ENCODE results near the gene HOXB5.

Gene HOXB5

DNA sequence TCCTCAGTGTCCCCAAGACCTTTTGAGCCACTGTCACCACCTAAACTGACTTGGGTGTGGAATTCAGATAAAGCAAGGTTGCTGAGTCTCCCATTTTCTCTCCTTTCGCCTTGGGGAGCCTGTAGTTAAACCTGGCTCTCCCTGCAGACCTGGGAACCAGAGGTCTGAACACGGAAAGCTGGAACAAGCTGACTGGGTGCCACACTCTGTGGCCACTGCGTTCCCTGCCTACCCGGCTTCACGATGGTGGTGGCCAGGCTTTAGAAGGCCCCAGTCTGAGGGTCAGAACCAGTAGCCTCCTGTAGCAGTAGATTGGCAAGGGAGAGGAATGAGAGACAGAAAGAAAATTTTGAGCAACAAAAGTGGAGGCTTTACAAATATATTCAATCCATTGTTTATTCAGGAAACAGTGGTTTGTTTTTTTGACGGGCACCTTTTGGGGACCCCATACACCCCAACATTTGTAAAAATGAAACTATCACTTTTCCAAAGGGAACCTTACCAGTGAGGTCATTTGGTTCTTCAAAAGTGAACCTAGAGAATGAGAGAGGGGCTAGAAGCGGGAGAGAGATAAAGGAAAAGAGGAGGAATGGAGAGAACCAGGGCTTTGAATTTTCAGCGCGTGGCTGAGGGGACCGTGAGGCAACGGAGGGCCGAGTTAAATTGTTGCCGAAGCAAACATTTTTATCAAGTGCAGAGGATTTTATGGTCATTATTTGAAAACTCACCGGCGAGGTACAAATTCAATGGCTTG is 23.3 kb upstream of the HOXB5 start (continued):
- TF ChIP-seq, protein P1, sequence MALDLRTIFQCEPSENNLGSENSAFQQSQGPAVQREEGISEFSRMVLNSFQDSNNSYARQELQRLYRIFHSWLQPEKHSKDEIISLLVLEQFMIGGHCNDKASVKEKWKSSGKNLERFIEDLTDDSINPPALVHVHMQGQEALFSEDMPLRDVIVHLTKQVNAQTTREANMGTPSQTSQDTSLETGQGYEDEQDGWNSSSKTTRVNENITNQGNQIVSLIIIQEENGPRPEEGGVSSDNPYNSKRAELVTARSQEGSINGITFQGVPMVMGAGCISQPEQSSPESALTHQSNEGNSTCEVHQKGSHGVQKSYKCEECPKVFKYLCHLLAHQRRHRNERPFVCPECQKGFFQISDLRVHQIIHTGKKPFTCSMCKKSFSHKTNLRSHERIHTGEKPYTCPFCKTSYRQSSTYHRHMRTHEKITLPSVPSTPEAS (tag by site-specific recombination; IDR thresholded peaks at IDR 0.05) = no peak
- no peak for TF ChIP-seq ZNF791 (tag by site-specific recombination; IDR thresholded peaks at IDR 0.05)
- TF ChIP-seq TRIM28 (IDR thresholded peaks at IDR 0.05; ENCODE audit: borderline replicate concordance, low read length) = no peak
- TF ChIP-seq BCL11A (tag by site-specific recombination; IDR thresholded peaks at IDR 0.05; ENCODE audit: low read depth) = no peak
- TF ChIP-seq, protein P2, sequence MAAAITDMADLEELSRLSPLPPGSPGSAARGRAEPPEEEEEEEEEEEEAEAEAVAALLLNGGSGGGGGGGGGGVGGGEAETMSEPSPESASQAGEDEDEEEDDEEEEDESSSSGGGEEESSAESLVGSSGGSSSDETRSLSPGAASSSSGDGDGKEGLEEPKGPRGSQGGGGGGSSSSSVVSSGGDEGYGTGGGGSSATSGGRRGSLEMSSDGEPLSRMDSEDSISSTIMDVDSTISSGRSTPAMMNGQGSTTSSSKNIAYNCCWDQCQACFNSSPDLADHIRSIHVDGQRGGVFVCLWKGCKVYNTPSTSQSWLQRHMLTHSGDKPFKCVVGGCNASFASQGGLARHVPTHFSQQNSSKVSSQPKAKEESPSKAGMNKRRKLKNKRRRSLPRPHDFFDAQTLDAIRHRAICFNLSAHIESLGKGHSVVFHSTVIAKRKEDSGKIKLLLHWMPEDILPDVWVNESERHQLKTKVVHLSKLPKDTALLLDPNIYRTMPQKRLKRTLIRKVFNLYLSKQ (tag by site-specific recombination; IDR thresholded peaks at IDR 0.05; ENCODE audit: borderline replicate concordance) = no peak
- TF ChIP-seq, protein P3, sequence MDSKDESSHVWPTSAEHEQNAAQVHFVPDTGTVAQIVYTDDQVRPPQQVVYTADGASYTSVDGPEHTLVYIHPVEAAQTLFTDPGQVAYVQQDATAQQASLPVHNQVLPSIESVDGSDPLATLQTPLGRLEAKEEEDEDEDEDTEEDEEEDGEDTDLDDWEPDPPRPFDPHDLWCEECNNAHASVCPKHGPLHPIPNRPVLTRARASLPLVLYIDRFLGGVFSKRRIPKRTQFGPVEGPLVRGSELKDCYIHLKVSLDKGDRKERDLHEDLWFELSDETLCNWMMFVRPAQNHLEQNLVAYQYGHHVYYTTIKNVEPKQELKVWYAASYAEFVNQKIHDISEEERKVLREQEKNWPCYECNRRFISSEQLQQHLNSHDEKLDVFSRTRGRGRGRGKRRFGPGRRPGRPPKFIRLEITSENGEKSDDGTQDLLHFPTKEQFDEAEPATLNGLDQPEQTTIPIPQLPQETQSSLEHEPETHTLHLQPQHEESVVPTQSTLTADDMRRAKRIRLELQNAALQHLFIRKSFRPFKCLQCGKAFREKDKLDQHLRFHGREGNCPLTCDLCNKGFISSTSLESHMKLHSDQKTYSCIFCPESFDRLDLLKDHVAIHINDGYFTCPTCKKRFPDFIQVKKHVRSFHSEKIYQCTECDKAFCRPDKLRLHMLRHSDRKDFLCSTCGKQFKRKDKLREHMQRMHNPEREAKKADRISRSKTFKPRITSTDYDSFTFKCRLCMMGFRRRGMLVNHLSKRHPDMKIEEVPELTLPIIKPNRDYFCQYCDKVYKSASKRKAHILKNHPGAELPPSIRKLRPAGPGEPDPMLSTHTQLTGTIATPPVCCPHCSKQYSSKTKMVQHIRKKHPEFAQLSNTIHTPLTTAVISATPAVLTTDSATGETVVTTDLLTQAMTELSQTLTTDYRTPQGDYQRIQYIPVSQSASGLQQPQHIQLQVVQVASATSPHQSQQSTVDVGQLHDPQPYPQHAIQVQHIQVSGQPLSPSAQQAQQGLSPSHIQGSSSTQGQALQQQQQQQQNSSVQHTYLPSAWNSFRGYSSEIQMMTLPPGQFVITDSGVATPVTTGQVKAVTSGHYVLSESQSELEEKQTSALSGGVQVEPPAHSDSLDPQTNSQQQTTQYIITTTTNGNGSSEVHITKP (tag by site-specific recombination; IDR thresholded peaks at IDR 0.05) = peak; percentile 50
- TF ChIP-seq ZNF23 (tag by site-specific recombination; IDR thresholded peaks at IDR 0.05; ENCODE audit: borderline replicate concordance) = no peak
- TF ChIP-seq BCL11B (tag by site-specific recombination; IDR thresholded peaks at IDR 0.05; ENCODE audit: low read depth) = no peak

DNA sequence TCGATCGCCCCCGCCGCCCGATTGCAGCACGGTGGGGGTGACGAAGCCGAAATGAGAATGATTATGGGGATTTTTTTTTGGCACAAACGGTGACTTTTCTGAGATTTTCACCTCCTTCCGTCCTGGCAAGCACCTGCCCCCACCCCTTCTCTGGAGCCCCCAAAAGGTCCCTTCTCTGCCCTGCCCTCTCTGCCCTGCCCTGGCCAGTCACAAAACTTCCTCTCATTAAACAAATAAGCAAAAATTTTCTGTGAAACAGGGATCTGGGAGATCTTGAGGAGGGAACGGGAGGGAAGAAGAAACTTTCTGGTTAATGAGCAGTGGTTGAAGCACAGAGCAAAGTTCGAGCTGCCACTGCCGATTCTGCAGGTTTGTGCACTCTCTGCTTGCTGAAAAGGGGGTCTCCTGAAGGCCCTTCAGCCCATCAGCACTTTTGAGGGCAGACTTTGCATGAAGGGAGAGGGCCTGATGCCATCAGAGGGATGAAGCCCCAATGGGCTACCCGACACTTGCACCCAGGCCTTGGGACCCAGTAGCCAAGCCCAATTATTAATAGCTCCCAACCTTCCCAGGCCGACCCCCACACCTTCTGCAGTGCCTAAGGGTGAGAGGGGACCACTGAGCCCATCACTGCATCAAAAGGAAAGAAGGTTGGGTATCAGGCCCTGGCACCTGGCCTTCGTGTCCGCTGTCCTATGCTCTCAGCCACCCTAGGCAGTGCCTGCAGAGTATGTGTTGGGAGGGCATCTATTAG is 22.6 kb upstream of the HOXB5 start:
- ChIA-PET CTCF (interaction anchor here (0.6 to 5.7 kb wide), 8 partner anchors 281 to 462 kb away, joined by 3 to 86 read pairs (median 3); no protein-coding TSS in a partner anchor), POLR2A (no interaction called here)
- Histone ChIP-seq H3K9me3 (ENCODE audit: control insufficient read depth, insufficient read depth, low read depth, low read length) (no peaks in the 10 kb centered on the region), H3K36me3 (ENCODE audit: control insufficient read depth in 2 of 2, insufficient read depth in 1 of 2, low read length in 2 of 2) (no peaks in the 10 kb centered on the region), H3K4me1 (ENCODE audit: control insufficient read depth, insufficient read depth, low read length) (peaks cover 46% of the 10 kb centered on the region), H3K27ac (ENCODE audit: extremely low read depth, low read depth, low read length) (peak overlapping the region; percentile 67; the same call in 1 of the 2 replicates), H3K4me3 (ENCODE audit: low read depth, low read length) (no peak overlapping the region)
- no peak for TF ChIP-seq SCRT2 (tag by site-specific recombination; IDR thresholded peaks at IDR 0.05)
- no peak for TF ChIP-seq ZNF621 (tag by site-specific recombination; IDR thresholded peaks at IDR 0.05)
- peak; percentile 76 for TF ChIP-seq MZF1 (tag by site-specific recombination; IDR thresholded peaks at IDR 0.05; ENCODE audit: borderline replicate concordance)
- TF ChIP-seq ZXDB (tag by site-specific recombination; IDR thresholded peaks at IDR 0.05) = 0 out of 2 replicates have a peak, but pooled peaks have one; percentile 20
- peak; percentile 82; the same call in 1 of the 2 replicates for TF ChIP-seq ZNF2 (tag by site-specific recombination; IDR thresholded peaks at IDR 0.05)
- peak; percentile 31; the same call in 1 of the 2 replicates for TF ChIP-seq ZNF600 (tag by site-specific recombination; IDR thresholded peaks at IDR 0.05)
- TF ChIP-seq ZNF654 (tag by site-specific recombination; IDR thresholded peaks at IDR 0.05; ENCODE audit: low read depth) = 0 out of 2 replicates have a peak, but pooled peaks have one; percentile 14
- no peak for TF ChIP-seq SCRT1 (tag by site-specific recombination; IDR thresholded peaks at IDR 0.05; ENCODE audit: borderline replicate concordance)
- 0 out of 2 replicates have a peak, but pooled peaks have one; percentile 24 for TF ChIP-seq KLF8 (tag by site-specific recombination; IDR thresholded peaks at IDR 0.05)
- TF ChIP-seq, protein P4, sequence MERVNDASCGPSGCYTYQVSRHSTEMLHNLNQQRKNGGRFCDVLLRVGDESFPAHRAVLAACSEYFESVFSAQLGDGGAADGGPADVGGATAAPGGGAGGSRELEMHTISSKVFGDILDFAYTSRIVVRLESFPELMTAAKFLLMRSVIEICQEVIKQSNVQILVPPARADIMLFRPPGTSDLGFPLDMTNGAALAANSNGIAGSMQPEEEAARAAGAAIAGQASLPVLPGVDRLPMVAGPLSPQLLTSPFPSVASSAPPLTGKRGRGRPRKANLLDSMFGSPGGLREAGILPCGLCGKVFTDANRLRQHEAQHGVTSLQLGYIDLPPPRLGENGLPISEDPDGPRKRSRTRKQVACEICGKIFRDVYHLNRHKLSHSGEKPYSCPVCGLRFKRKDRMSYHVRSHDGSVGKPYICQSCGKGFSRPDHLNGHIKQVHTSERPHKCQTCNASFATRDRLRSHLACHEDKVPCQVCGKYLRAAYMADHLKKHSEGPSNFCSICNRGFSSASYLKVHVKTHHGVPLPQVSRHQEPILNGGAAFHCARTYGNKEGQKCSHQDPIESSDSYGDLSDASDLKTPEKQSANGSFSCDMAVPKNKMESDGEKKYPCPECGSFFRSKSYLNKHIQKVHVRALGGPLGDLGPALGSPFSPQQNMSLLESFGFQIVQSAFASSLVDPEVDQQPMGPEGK (tag by site-specific recombination; IDR thresholded peaks at IDR 0.05) = peak; percentile 90
- TF ChIP-seq ZNF366 (tag by site-specific recombination; conservative IDR thresholded peaks at IDR 0.05) = peak; percentile 18; the same call in 1 of the 2 replicates
- TF ChIP-seq BCL11A (tag by site-specific recombination; IDR thresholded peaks at IDR 0.05; ENCODE audit: low read depth) = 0 out of 2 replicates have a peak, but pooled peaks have one; percentile 0
- TF ChIP-seq ZNF324 (tag by site-specific recombination; IDR thresholded peaks at IDR 0.05) = no peak
- TF ChIP-seq ZNF792 (tag by site-specific recombination; IDR thresholded peaks at IDR 0.05) = no peak
